Panc1 (cell line): ENCODE results near the gene TRANK1. TPM values are rescaled to one million over a fixed set of nuclear protein-coding genes. Genes with fewer than 3 reads are reported as not detected.

ENCODE experiments used
- ATAC-seq: fragments of 200-7000 bp; cut with Tn5 transposase; 2 replicates; pipeline ENCODE4 v1.9.1; 2020; ENCODE audit warnings: mild to moderate bottlenecking, moderate library complexity
- BruUV-seq: library from RNA; stranded (reverse); fragments of 400-500 nt; replicated peaks from 2 replicates; lab custom pipeline; 2021; lab: Mats Ljungman, UMichigan
- CTCF ChIA-PET: fragments of 300-600 bp; sonication (Branson Sonifier 250); formaldehyde crosslinking; loops from one replicate; lab custom pipeline; 2022; ENCODE audit warnings: antibody characterized with exemption; lab: Charles Lee
- POLR2A ChIA-PET: fragments of 300-600 bp; sonication (Branson Sonifier 250); formaldehyde crosslinking; loops from one replicate; lab custom pipeline; 2022; ENCODE audit warnings: antibody characterized with exemption; lab: Charles Lee
- DNase-seq: peaks from one replicate; pipeline ENCODE4 v3.0.0-alpha.2; 2010; ENCODE audit warnings: low read depth, low spot score
- H3K27ac ChIP-seq: 2 replicates; pipeline ENCODE4 v1.5.1; 2011; ENCODE audit warnings: mild to moderate bottlenecking, low read length, inconsistent platforms
- H3K27me3 ChIP-seq: fragments of 200-500 bp; sonication (Bioruptor generic); 2 replicates; pipeline ENCODE4 v1.6.0; 2014; ENCODE audit warnings: low read length, inconsistent platforms; ENCODE audit not compliant: control insufficient read depth, insufficient read depth
- H3K36me3 ChIP-seq: fragments of 200-500 bp; sonication (Bioruptor generic); 2 replicates; pipeline ENCODE4 v1.5.1; 2014; ENCODE audit warnings: inconsistent platforms, mild to moderate bottlenecking, low read length, moderate library complexity; ENCODE audit not compliant: control insufficient read depth, insufficient read depth
- H3K4me1 ChIP-seq: 2 replicates; pipeline ENCODE4 v1.5.1; 2011; ENCODE audit warnings: inconsistent platforms, mild to moderate bottlenecking, low read length, moderate library complexity; ENCODE audit not compliant: control insufficient read depth, insufficient read depth
- H3K4me3 ChIP-seq, 2 experiments: 2 replicates each; pipeline ENCODE4 v1.5.1; 2011 to 2012; ENCODE audit warnings: low read depth in 2 of 2, low read length in 2 of 2, mild to moderate bottlenecking in 2 of 2, inconsistent platforms in 1 of 2, moderate library complexity in 1 of 2
- H3K9me3 ChIP-seq: fragments of 200-500 bp; sonication (Bioruptor generic); 2 replicates; pipeline ENCODE4 v1.5.1; 2014; ENCODE audit warnings: low read depth, mild to moderate bottlenecking, inconsistent platforms, low read length, moderate library complexity; ENCODE audit not compliant: control insufficient read depth, insufficient read depth
- POLR2AphosphoS5 ChIP-seq: IDR thresholded peaks from 2 replicates; pipeline ENCODE4 v1.6.1; 2012; ENCODE audit warnings: mild to moderate bottlenecking, low read depth, low read length, moderate library complexity
- SIN3A ChIP-seq: IDR thresholded peaks from 2 replicates; pipeline ENCODE4 v1.6.1; 2012; ENCODE audit warnings: low read depth, mild to moderate bottlenecking, low read length, moderate library complexity, borderline replicate concordance; ENCODE audit not compliant: insufficient read depth
- TCF7L2 ChIP-seq: IDR thresholded peaks from 2 replicates; pipeline ENCODE4 v1.6.1; 2011; ENCODE audit warnings: mild to moderate bottlenecking, low read depth, low read length, inconsistent platforms
- in situ Hi-C: cut with HindIII; loops from 2 replicates; pipeline ENCODE4 v1.10.0; 2016; ENCODE audit warnings: low sequenced_read_pairs, low pct_unique_long_range_greater_than_20kb
- intact Hi-C: fragments of 100-400 bp; cut with micrococcal nuclease; formaldehyde crosslinking; loops from one replicate; pipeline ENCODE4 v1.10.0; 2022; ENCODE audit not compliant: unreplicated experiment
- total RNA-seq: library from RNA; stranded (reverse); gene quantifications from one replicate; pipeline ENCODE4 v1.2.1, GENCODE V29; 2021; ENCODE audit not compliant: unreplicated experiment
- TF ChIP-seq, protein P1 (sequence below), 2 experiments: IDR thresholded peaks; 2 replicates each; pipeline ENCODE4 v1.6.1; 2011 to 2012; ENCODE audit warnings: low read depth in 2 of 2, control low read depth in 1 of 2, low read length in 1 of 2, mild to moderate bottlenecking in 1 of 2, moderate library complexity in 1 of 2; ENCODE audit not compliant: insufficient read depth in 1 of 2
- TF ChIP-seq, protein P2 (sequence below): fragments of 450-650 bp; IDR thresholded peaks from 2 replicates; pipeline ENCODE4 v1.5.1; 2017; ENCODE audit warnings: mild to moderate bottlenecking

Gene TRANK1
- total RNA-seq, 1 experiment from 2014 or later, result 3.2 TPM

DNA sequence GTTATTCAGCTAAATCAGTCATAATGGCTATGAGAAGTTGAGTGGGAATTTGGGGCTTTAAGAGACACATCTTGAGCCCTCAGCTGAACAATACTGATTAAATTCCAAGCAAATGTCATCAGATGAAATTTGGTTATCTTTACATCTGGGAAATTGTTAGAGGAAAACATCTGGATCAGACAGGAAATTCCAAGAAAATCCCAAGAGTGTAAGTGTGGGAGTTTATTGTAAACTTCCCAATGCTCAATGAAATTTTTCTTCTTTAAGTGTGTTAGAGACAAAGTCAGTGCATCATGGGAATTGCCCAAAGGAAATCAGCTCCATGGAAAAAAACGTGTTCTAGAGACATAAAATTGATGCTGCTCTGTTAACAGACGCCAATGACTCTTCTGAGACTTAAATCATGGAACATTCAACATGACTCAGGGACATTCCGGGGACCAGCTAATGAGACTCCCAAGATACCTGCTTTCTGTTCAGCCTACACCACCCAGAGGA, 160.7 kb downstream of the TRANK1 start:
- Histone ChIP-seq H3K9me3 (no peaks in the 10 kb centered on the region), H3K27ac (no peak overlapping the region), H3K27me3 (no peaks in the 10 kb centered on the region; the same call in 1 of the 2 replicates), H3K4me1 (no peaks in the 10 kb centered on the region), H3K36me3 (no peaks in the 10 kb centered on the region), H3K4me3 (no peak overlapping the region)
- no TSS peak for BruUV-seq
- POLR2A ChIA-PET, result no interaction called here
- ATAC-seq, result no peak
- intact Hi-C loops (no loop called here), in situ Hi-C loops (no loop called here)
- TF ChIP-seq POLR2AphosphoS5 (no peak), SIN3A (no peak), TCF7L2 (no peak)
- TF ChIP-seq, protein P1, sequence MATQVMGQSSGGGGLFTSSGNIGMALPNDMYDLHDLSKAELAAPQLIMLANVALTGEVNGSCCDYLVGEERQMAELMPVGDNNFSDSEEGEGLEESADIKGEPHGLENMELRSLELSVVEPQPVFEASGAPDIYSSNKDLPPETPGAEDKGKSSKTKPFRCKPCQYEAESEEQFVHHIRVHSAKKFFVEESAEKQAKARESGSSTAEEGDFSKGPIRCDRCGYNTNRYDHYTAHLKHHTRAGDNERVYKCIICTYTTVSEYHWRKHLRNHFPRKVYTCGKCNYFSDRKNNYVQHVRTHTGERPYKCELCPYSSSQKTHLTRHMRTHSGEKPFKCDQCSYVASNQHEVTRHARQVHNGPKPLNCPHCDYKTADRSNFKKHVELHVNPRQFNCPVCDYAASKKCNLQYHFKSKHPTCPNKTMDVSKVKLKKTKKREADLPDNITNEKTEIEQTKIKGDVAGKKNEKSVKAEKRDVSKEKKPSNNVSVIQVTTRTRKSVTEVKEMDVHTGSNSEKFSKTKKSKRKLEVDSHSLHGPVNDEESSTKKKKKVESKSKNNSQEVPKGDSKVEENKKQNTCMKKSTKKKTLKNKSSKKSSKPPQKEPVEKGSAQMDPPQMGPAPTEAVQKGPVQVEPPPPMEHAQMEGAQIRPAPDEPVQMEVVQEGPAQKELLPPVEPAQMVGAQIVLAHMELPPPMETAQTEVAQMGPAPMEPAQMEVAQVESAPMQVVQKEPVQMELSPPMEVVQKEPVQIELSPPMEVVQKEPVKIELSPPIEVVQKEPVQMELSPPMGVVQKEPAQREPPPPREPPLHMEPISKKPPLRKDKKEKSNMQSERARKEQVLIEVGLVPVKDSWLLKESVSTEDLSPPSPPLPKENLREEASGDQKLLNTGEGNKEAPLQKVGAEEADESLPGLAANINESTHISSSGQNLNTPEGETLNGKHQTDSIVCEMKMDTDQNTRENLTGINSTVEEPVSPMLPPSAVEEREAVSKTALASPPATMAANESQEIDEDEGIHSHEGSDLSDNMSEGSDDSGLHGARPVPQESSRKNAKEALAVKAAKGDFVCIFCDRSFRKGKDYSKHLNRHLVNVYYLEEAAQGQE (IDR thresholded peaks at IDR 0.05; ENCODE audit: insufficient read depth in 1 of 2, low read depth in 2 of 2, low read length in 1 of 2), result no peak
- TF ChIP-seq, protein P2, sequence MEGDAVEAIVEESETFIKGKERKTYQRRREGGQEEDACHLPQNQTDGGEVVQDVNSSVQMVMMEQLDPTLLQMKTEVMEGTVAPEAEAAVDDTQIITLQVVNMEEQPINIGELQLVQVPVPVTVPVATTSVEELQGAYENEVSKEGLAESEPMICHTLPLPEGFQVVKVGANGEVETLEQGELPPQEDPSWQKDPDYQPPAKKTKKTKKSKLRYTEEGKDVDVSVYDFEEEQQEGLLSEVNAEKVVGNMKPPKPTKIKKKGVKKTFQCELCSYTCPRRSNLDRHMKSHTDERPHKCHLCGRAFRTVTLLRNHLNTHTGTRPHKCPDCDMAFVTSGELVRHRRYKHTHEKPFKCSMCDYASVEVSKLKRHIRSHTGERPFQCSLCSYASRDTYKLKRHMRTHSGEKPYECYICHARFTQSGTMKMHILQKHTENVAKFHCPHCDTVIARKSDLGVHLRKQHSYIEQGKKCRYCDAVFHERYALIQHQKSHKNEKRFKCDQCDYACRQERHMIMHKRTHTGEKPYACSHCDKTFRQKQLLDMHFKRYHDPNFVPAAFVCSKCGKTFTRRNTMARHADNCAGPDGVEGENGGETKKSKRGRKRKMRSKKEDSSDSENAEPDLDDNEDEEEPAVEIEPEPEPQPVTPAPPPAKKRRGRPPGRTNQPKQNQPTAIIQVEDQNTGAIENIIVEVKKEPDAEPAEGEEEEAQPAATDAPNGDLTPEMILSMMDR, result no peak
- no peak for DNase-seq
- CTCF ChIA-PET, result no interaction called here

DNA sequence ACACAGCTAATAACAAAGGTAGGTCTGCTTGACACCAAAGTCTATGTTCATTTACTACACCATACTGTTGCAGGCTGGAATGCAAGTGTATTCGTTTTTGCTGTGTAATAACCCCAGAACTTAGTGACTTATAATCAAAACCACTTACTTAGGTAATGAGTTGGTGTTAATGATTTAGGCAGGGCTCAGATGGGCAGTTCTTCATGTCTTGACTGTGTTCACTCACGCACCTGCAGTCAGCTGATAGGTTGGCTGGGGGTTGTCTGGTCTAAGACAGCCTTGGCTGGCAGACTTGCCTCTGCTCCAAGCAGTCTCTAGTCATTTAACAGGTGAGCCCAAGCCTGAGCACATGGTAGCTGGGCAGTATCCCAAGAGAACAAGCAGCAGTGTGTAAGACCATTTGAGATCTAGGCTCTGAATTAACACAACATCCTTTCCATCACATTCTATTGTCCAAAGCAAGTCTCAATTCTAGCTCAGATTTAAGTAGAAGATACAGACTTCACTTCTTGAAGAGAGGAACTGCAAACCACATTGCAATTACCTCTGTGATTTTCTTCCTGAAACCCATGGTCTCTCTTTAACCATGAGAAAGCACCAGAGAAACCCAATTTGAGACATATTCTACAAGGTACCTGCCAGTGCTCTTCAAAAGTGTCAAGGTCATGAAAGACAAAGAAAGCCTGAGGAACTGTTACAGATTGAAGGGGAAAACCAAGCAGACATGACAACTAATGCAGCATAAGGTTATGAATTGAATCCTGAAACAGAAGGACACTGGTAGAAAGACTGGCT, 167.2 kb downstream of the TRANK1 start:
- Histone ChIP-seq H3K4me3 (no peak overlapping the region), H3K9me3 (no peaks in the 10 kb centered on the region), H3K36me3 (no peaks in the 10 kb centered on the region), H3K27me3 (no peaks in the 10 kb centered on the region; the same call in 1 of the 2 replicates), H3K4me1 (no peaks in the 10 kb centered on the region), H3K27ac (no peak overlapping the region)
- in situ Hi-C loops (no loop called here), intact Hi-C loops (no loop called here)
- ChIA-PET CTCF (no interaction called here), POLR2A (no interaction called here)
- DNase-seq (no peak), ATAC-seq (no peak)
- BruUV-seq, result no TSS peak
- TF ChIP-seq SIN3A (no peak), POLR2AphosphoS5 (no peak)
- TF ChIP-seq, protein P2, result no peak

Other genes with a start within 250 kb of the TRANK1 start
- gene DCLK3, start 180.5 kb downstream of the TRANK1 start, total RNA-seq, result not detected
- gene EPM2AIP1, start 48.1 kb upstream of the TRANK1 start, total RNA-seq, result 7.3 TPM
- gene MLH1, start 48.5 kb upstream of the TRANK1 start, total RNA-seq, result 28.5 TPM
- 32.3 TPM for gene LRRFIP2, start 229.5 kb upstream of the TRANK1 start, total RNA-seq